Activated CD4-positive, alpha-beta T cell treated with anti-CD3 and anti-CD28 coated beads for 24 hours (primary cell): ENCODE data around the gene ALDH1L2.

Experiments
- DNase-seq, 2 donors: peaks; one replicate each; pipeline ENCODE4 v3.0.0-alpha.2; 2020; ENCODE audit warnings: low read depth in 2 of 2

The ALDH1L2 gene

DNA sequence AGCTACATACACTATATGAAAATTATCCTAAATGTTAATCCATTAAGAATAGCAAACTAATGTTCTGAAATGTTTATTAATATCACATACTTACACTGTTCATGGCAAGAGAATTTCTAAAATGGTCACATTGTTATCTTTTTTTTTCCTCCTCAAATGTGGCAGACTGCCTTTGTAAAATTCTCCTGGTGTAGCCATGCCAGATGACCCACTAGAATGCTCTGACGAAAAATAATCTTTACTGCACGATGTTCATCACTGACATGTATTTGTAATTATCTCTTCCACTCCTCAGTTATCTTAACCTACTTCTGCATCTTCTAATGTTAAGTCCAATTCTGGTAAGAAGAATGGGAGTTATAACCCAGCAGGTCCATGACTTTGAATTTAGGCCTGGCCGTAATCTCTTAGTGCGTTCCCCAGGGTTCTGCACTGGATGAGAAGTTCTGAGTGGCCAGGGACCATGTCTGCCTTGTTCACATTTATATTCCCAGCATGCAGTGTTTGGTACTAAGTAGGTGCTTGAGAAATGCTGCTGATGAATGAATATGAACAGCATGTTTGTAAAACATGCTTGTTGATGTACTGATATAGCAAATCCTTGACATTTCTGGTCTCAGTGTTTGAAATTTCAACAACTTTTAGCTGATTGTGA is 51.4 kb downstream of the ALDH1L2 start:
- DNase-seq, result no peak

DNA sequence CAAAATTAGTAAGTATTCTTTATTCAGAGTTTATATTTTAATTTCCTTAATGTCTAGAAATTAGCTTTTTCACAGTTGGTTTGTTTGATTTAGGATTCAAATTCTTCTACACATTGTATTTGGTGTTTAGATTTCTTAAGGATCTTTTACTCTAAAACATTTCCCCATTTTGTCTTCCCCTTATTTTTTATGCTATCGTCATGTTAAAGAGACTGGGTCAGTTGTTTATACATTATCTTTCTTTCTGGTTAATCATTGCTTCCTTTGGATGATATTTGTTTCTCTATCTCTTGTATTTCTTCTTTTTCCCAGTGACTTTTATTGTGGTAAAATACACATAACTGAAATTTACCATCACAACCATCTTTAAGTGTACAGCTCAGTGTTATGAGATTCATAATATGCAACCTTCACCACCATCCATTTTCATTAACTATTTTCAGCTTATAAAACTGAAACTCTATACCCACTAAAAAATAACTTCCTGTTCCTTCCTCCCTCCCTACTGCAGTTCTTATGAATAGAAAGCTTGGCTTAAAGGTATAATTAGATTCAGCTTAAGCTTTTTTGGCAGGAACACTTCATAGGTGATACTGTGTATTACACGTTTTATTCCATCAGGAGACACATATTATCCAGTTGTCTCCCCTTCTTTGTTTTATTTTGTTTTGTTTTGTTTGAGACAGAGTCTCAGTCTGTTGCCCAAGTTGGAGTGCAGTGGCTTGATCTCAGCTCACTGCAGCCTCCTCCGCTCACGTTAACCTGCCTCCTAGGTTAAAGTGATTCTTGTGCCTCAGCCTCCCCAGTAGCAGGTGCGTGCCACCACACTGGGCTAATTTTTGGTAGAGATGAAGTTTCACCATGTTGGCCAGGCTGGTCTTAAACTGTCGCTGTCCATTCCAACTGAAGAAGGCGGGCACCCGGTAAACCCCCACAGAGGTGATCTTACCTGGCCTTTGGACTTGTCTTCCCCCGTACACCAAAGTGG is 53.1 kb downstream of the ALDH1L2 start:
- DNase-seq, result no peak

- no peak for DNase-seq
Measured at GRCh38 chr12:105026411-105026810, 57.8 kb downstream of the ALDH1L2 start.

- DNase-seq, result no peak
Measured at GRCh38 chr12:105025890-105026289, 58.4 kb downstream of the ALDH1L2 start.

DNA sequence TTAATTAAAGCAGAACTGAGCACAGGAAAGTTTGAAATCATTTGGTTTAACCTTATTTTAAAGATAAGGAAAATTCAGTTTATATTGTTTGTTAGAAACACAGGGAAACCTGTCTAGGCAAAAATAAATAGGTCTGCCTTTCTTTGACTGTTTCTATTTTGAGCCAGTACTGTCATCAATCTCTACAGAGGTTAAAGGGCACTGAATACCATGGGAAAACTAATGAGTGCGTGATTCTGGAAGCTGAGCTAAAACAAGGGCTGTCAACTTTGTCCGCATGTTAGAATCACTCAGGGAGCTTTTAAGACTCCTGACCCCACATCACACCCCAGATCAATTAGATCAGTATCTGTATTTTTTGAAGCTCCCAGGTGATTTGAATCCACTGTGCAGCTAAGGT is 59.3 kb downstream of the ALDH1L2 start:
- no peak for DNase-seq

DNA sequence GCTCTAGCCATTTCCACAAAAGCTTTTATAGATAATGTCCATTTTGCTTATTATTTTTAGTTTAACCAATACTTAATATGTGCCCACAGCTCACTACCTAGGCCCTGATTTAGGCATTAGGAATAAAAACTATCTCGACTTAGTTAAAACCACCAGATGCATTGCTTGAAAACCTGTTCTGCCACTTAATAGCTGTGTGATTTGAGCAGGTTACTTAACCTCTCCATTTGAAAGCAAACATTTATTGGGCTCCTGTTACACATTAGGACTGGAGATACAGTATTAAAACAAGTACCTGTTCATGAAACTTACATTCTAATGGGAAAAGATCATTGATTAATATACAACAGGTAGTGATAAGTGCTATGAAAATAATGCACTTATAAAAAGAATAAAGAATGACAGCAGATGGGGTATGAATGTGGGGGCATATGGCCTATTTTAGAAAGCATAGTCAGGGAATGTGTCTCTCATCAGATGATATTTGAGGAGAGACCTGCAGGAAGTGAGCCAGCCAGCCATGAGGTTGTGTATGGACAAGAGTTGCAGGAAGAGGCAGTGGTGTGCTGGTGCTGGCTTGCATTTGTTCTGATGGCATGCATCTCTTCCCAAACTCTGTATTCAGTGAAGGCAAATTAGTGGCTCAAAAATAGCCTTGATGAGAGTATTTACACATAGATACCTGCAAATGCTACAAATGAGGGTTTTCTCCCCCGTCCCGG is 63.9 kb downstream of the ALDH1L2 start:
- no peak for DNase-seq

DNA sequence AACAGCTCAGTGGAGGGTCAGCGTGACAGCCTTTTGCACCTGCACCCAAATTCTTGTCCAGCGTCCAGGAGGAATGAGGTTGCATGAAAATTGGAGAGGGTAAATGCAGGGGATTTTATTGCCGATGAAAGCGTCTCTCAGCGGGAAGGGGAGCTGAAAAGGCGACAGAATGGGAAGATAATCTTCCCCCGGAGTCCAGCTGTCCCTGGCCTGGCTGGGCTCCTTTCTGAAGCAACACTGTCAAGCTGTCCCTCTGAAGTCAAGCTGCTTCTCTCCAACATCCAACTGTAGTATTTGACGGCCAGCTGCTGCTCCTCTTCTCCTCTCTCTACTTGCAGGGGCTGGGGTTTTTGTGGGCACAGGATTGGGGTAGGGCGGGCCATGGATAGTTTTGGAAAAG is 65.5 kb downstream of the ALDH1L2 start:
- no peak for DNase-seq

DNA sequence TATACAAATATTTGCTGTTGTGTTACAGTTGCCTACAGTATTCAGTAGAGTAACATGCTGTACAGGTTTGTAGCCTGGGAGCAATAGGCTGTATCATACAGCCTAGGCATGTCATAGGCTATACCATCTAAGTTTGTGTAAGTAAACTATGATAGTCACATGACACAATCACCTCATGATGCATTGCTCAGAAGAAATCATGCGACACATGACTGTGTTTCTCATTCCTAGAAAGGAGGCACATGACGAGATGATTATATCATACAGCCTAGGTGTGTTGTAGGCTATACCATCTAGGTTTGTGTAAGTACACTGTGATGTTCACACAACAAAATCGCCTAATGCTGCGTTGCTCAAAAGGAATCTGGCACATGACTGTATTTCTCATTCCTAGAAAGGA is 66.2 kb downstream of the ALDH1L2 start:
- DNase-seq, result no peak

DNA sequence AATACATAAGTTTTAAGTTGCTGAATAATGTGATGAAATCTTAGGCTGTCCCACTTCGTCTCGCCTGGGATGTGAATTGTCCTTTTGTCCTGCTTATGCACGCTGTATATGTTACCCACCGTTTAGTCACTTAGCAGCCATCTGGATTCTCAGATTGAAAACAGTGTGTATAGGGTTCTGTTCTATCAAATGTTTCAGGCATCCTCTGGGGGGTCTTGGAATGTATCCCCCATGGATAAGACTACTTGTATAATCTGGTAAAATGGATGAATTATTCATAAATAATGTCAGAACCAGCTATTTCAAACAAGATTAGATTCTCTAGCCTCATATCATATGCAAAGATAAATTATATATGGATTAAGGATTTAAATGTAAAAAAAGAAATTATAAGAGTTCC is 68.7 kb downstream of the ALDH1L2 start:
- no peak for DNase-seq

- DNase-seq, result no peak
Measured at GRCh38 chr12:105014603-105015002, 69.7 kb downstream of the ALDH1L2 start.

- DNase-seq, result no peak
Measured at GRCh38 chr12:105013892-105014291, 70.4 kb downstream of the ALDH1L2 start.

DNA sequence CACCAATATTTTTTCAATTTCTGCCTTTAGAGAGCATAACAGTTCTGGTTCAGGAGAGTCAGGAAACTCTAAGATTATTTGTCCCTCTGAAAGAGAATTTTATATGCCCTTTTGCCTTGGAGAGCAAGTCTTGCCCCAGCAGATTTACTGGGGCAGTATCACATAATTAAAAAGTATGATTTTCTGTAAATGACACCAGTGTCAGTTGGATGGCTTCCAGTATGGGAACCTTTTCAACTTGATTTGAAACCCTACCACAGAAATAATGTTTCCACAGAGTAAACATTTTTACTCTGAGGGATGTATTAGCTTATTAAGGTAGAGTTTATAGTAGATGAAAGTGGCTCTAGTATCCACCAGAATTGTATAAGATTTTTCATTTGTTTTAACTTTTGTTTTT is 82.8 kb downstream of the ALDH1L2 start:
- DNase-seq, result no peak

DNA sequence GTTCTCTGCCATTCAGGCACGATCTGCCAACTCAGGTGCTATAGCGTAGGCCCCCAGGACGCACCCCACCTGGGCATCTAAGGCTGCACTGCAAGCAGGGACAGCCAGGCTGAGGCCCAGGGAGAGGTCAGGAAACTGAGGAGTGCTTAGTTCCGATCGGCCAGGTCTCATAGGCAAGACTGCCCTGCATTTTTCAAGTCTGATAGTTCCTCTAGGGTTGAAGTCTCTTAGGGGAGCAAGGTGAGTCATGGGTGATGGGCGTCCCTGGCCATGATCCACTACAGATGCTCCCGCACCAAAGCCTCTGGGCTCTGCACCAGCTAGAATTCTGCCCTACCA is 84.9 kb downstream of the ALDH1L2 start:
- DNase-seq, result no peak

- DNase-seq, result no peak
Measured at GRCh38 chr12:104998423-104999346, 85.6 kb downstream of the ALDH1L2 start.

DNA sequence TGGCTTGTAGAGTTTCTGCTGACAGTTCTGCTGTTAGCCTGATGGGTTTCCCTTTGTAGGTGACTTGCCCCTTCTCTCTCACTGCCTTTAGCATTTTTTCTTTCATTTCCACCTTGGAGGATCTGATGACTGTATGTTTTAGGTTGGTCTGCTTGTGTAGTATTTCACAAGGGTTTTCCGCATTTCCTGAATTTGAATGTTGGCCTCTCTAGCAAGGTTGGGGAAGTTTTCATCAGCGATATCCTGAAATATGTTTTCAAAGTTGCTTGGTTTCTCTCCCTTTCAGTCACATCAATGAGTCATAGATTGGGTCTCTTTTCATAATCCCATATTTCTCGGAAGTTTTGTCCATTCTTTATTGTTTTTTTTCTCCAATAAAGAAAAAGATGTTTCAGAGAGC is 86.7 kb downstream of the ALDH1L2 start:
- no peak for DNase-seq

DNA sequence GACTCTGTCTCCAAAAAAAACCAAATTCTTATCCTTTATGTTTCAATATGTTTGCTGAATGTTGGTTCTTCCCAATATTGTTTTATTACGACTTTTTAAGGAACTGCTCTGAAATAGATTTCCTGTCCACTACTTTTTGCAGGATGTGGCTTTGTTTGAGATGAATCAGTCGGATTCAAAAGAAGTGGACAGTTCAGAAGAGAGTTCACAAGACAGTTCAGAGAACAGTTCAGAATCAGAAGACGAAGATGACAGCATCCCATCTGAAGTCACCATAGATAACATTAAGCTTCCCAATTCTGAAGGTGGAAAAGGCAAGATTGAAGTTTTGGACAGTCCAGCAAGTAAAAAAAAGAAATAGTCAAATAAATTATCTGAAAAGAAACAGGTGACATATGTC is 89.9 kb downstream of the ALDH1L2 start:
- no peak for DNase-seq

- no peak for DNase-seq
Measured at GRCh38 chr12:104991565-104992128, 92.6 kb downstream of the ALDH1L2 start.

- DNase-seq, result no peak
Measured at GRCh38 chr12:104990950-104991349, 93.3 kb downstream of the ALDH1L2 start.

DNA sequence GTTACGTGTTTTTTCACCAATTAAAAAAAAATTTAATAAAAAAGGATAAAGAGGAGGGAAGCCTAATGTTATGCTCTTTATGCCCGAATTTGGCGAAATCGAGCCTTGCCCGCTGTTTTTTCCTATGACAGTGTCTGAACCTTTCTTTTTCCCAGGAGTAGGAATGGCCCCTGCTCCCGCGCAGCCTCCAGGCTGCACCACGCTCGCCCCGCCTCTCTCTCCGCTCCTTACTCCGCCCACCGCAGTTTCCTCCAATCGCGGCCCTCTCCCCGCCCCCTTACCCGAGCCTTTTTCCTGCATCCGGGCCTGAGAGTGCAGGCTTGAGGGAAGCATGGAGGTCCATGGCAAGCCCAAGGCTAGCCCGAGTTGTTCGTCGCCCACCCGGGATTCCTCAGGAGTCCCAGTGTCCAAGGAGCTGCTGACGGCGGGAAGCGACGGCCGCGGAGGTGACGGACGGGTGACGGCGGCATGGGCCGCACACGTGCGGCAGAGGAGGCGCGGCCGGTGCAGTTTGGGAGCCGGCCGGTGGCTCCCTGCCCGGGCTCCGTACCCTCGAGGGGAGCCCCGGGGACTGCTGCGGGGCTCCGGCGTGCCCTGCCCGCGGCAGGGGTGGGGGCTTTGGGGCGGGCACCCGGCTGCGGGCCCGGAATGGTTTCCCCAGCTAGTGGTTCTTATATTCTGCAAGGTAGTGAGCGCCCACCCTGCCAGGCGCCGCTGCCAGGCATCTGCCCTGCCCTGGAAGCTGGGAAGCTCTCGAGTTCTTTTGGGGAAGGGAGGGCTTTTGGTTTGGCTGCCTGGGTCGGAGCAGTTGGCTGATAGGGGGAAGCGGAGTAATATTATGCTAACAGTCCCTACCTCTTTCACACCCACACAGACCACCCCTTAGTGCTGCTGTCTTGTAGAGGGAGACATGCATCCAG is 98.0 kb downstream of the ALDH1L2 start, which contains the start of gene NOPCHAP1:
NOPCHAP1 (plus strand) TSS at position 295 of the 920 bp plus-strand sequence; CDS start at position 332, 37 bp downstream.
- DNase-seq, result peak; percentile 77 to 85

GRCh38 chr12:104985206-104985605 is 99.1 kb downstream of the ALDH1L2 start:
- DNase-seq, result no peak
